ENCODE measurements around the gene TARBP2. TPM values are rescaled to one million over a fixed set of nuclear protein-coding genes. Genes with fewer than 3 reads are reported as not detected.
A peak's percentile ranks its signal among the peaks of the same experiment; 100 is the strongest.

TARBP2 gene
- polyA plus RNA-seq, 1 experiment, result 44.9 TPM

- no peak for TF ChIP-seq CTCF (IDR thresholded peaks at IDR 0.05; ENCODE audit: insufficient read depth, low read depth, low read length)
- no peak within 1 kb of the TSS for H3K4me3 ChIP-seq (ENCODE audit: low read depth, low read length)
- H3K27me3 ChIP-seq (ENCODE audit: control insufficient read depth, insufficient read depth, low read length), result no peaks in the 10 kb centered on the region
- CTCF ChIA-PET, result interaction anchor here (0.8 to 3.9 kb wide), 5 partner anchors 10 to 30 kb away, joined by 3 to 29 read pairs (median 11); no protein-coding TSS in a partner anchor
- H3K36me3 ChIP-seq (ENCODE audit: control insufficient read depth, insufficient read depth, low read length), result peaks cover 12% of the 10 kb centered on the region
- DNase-seq (ENCODE audit: low read depth), result no peak
- POLR2A ChIA-PET, result no interaction called here
These were observed 6.0 kb downstream of the TARBP2 start, which contains the start of gene NPFF for GRCh38 chr12:53506881-53507602. NPFF (minus strand) TSS chr12:53507484; CDS start chr12:53507474, 10 bp downstream.

GRCh38 chr12:53507603-53507885 lies 6.5 kb downstream of the TARBP2 start:
- H3K27me3 ChIP-seq (ENCODE audit: control insufficient read depth, insufficient read depth, low read length), result no peaks in the 10 kb centered on the region
- H3K36me3 ChIP-seq (ENCODE audit: control insufficient read depth, insufficient read depth, low read length), result peaks cover 12% of the 10 kb centered on the region
- CTCF ChIA-PET, result interaction anchor here (0.8 to 3.9 kb wide), 7 partner anchors 9 to 86 kb away, joined by 3 to 29 read pairs (median 11); no protein-coding TSS in a partner anchor
- no peak for DNase-seq (ENCODE audit: low read depth)
- TF ChIP-seq CTCF (IDR thresholded peaks at IDR 0.05; ENCODE audit: insufficient read depth, low read depth, low read length), result no peak
- H3K4me3 ChIP-seq (ENCODE audit: low read depth, low read length), result no peak overlapping the region
- POLR2A ChIA-PET, result interaction anchor here (0.6 kb wide), 1 partner anchor 120 kb away, joined by 7 read pairs; no protein-coding TSS in a partner anchor

GRCh38 chr12:53508534-53509170 lies 7.6 kb downstream of the TARBP2 start:
- TF ChIP-seq CTCF (IDR thresholded peaks at IDR 0.05; ENCODE audit: insufficient read depth, low read depth, low read length), result peak; percentile 94
- ChIA-PET POLR2A (no interaction called here), CTCF (interaction anchor here (0.6 to 3.9 kb wide), 38 partner anchors 8 to 351 kb away, joined by 3 to 34 read pairs (median 4); partner anchors contain the start of genes AAAS, AMHR2, ATP5MC2 and MAP3K12)
- Histone ChIP-seq H3K36me3 (ENCODE audit: control insufficient read depth, insufficient read depth, low read length) (peaks cover 14% of the 10 kb centered on the region), H3K27me3 (ENCODE audit: control insufficient read depth, insufficient read depth, low read length) (no peaks in the 10 kb centered on the region), H3K4me3 (ENCODE audit: low read depth, low read length) (no peak overlapping the region)
- DNase-seq (ENCODE audit: low read depth), result no peak

- Histone ChIP-seq H3K4me3 (ENCODE audit: low read depth, low read length) (no peak overlapping the region), H3K27me3 (ENCODE audit: control insufficient read depth, insufficient read depth, low read length) (no peaks in the 10 kb centered on the region), H3K36me3 (ENCODE audit: control insufficient read depth, insufficient read depth, low read length) (peaks cover 15% of the 10 kb centered on the region)
- CTCF ChIA-PET, result interaction anchor here (1.0 to 3.9 kb wide), 7 partner anchors 9 to 185 kb away, joined by 3 to 34 read pairs (median 17); partner anchors contain the start of genes ATP5MC2 and TARBP2
- no peak for DNase-seq (ENCODE audit: low read depth)
- POLR2A ChIA-PET, result interaction anchor here (0.6 kb wide), 1 partner anchor 56 kb away, joined by 4 read pairs; no protein-coding TSS in a partner anchor
- no peak for TF ChIP-seq CTCF (IDR thresholded peaks at IDR 0.05; ENCODE audit: insufficient read depth, low read depth, low read length)
These were observed 9.2 kb downstream of the TARBP2 start for GRCh38 chr12:53510181-53510812.
